ENCODE results near the gene TSPEAR.

The TSPEAR gene

GRCh38 chr21:44568667-44569556 lies 142.5 kb downstream of the TSPEAR start:
- no peak overlapping the region for H3K4me3 ChIP-seq (ENCODE audit: low read depth, low read length, poor library complexity, severe bottlenecking)
- TF ChIP-seq CTCF (IDR thresholded peaks at IDR 0.05; ENCODE audit: low read length) (no peak), EZH2 (IDR thresholded peaks at IDR 0.05; ENCODE audit: borderline replicate concordance, low read length) (no peak)
- peaks cover 8% of the 10 kb centered on the region; the same call in 1 of the 2 replicates for H3K27me3 ChIP-seq (ENCODE audit: insufficient read depth, low read length)
- no peaks in the 10 kb centered on the region for H3K79me2 ChIP-seq (ENCODE audit: insufficient read depth, low read length)
- H3K9me3 ChIP-seq (ENCODE audit: low read length) = no peaks in the 10 kb centered on the region
- H3K9me2 ChIP-seq (ENCODE audit: low read depth, low read length) = no peaks in the 10 kb centered on the region
- H4K20me1 ChIP-seq (ENCODE audit: insufficient read depth, low read length) = no peaks in the 10 kb centered on the region
- no peaks in the 10 kb centered on the region for H3K4me1 ChIP-seq (ENCODE audit: insufficient read depth, low read length, severe bottlenecking)
- H3K4me2 ChIP-seq (ENCODE audit: low read length) = no peak overlapping the region
- no peaks in the 10 kb centered on the region for H3K36me3 ChIP-seq (ENCODE audit: insufficient read depth, low read length)
- no peak overlapping the region for H2AFZ ChIP-seq (ENCODE audit: low read length)
- H3F3A ChIP-seq (ENCODE audit: insufficient read depth, low read length) = no peaks in the 10 kb centered on the region
- no peak overlapping the region for H3K27ac ChIP-seq (ENCODE audit: low read depth, low read length, poor library complexity, severe bottlenecking)
- H3K9ac ChIP-seq (ENCODE audit: low read length) = no peak overlapping the region

GRCh38 chr21:44568261-44568660 lies 143.1 kb downstream of the TSPEAR start:
- H4K20me1 ChIP-seq (ENCODE audit: insufficient read depth, low read length) = no peaks in the 10 kb centered on the region
- H2AFZ ChIP-seq (ENCODE audit: low read length) = no peak overlapping the region
- no peaks in the 10 kb centered on the region for H3K36me3 ChIP-seq (ENCODE audit: insufficient read depth, low read length)
- no peak overlapping the region for H3K4me2 ChIP-seq (ENCODE audit: low read length)
- H3K9me3 ChIP-seq (ENCODE audit: low read length) = no peaks in the 10 kb centered on the region
- H3K27ac ChIP-seq (ENCODE audit: low read depth, low read length, poor library complexity, severe bottlenecking) = no peak overlapping the region
- TF ChIP-seq CTCF (IDR thresholded peaks at IDR 0.05; ENCODE audit: low read length) (no peak), EZH2 (IDR thresholded peaks at IDR 0.05; ENCODE audit: borderline replicate concordance, low read length) (no peak)
- H3K4me3 ChIP-seq (ENCODE audit: low read depth, low read length, poor library complexity, severe bottlenecking) = no peak overlapping the region
- no peaks in the 10 kb centered on the region for H3K9me2 ChIP-seq (ENCODE audit: low read depth, low read length)
- H3K9ac ChIP-seq (ENCODE audit: low read length) = no peak overlapping the region
- no peaks in the 10 kb centered on the region for H3F3A ChIP-seq (ENCODE audit: insufficient read depth, low read length)
- no peaks in the 10 kb centered on the region for H3K4me1 ChIP-seq (ENCODE audit: insufficient read depth, low read length, severe bottlenecking)
- peaks cover 8% of the 10 kb centered on the region; the same call in 1 of the 2 replicates for H3K27me3 ChIP-seq (ENCODE audit: insufficient read depth, low read length)
- no peaks in the 10 kb centered on the region for H3K79me2 ChIP-seq (ENCODE audit: insufficient read depth, low read length)

- Histone ChIP-seq H3K4me1 (ENCODE audit: insufficient read depth, low read length, severe bottlenecking) (no peaks in the 10 kb centered on the region), H2AFZ (ENCODE audit: low read length) (no peak overlapping the region), H3F3A (ENCODE audit: insufficient read depth, low read length) (no peaks in the 10 kb centered on the region), H3K9me2 (ENCODE audit: low read depth, low read length) (no peaks in the 10 kb centered on the region), H3K27me3 (ENCODE audit: insufficient read depth, low read length) (peaks cover 8% of the 10 kb centered on the region; the same call in 1 of the 2 replicates), H3K4me2 (ENCODE audit: low read length) (no peak overlapping the region), H3K27ac (ENCODE audit: low read depth, low read length, poor library complexity, severe bottlenecking) (no peak overlapping the region), H3K4me3 (ENCODE audit: low read depth, low read length, poor library complexity, severe bottlenecking) (no peak overlapping the region), H3K9ac (ENCODE audit: low read length) (no peak overlapping the region), H3K36me3 (ENCODE audit: insufficient read depth, low read length) (no peaks in the 10 kb centered on the region), H4K20me1 (ENCODE audit: insufficient read depth, low read length) (no peaks in the 10 kb centered on the region), H3K79me2 (ENCODE audit: insufficient read depth, low read length) (no peaks in the 10 kb centered on the region), H3K9me3 (ENCODE audit: low read length) (no peaks in the 10 kb centered on the region)
- TF ChIP-seq EZH2 (IDR thresholded peaks at IDR 0.05; ENCODE audit: borderline replicate concordance, low read length) = no peak
- TF ChIP-seq CTCF (IDR thresholded peaks at IDR 0.05; ENCODE audit: low read length) = no peak
Measured at GRCh38 chr21:44567481-44568171, 143.7 kb downstream of the TSPEAR start.
